Activated T-helper 9 cell treated with anti-CD3 and anti-CD28 coated beads, Interleukin-2, amount 50 U/mL, for 16 hours (primary cell): ENCODE data around the gene ZNF407.

Experiments used
- DNase-seq: peaks from one replicate; pipeline ENCODE4 v3.0.0-alpha.2; 2020; ENCODE audit warnings: low read depth

The ZNF407 gene

GRCh38 chr18:74626049-74626874 is 28.6 kb downstream of the ZNF407 start:
- no peak for DNase-seq

- DNase-seq = no peak
Measured at GRCh38 chr18:74630804-74631203, 33.1 kb downstream of the ZNF407 start.

DNA sequence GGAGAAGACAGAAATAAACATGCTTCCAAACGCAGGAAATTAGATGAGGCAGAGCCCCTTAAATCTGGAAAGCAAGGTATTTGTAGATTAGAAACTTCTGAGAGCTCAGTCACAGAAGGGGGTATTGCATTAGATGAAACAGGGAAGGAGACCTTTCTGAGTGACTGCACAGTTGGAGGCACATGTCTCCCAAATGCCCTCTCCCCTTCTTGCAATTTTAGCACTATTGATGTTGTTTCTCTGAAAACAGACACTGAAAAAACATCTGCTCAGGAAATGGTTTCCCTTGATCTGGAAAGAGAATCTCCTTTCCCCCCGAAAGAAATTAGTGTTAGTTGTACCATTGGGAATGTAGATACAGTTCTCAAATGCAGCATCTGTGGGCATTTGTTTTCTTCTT is 33.5 kb downstream of the ZNF407 start:
- DNase-seq = no peak

- no peak for DNase-seq
Measured at GRCh38 chr18:74631623-74632350, 34.1 kb downstream of the ZNF407 start.

GRCh38 chr18:74632351-74632679 is 34.6 kb downstream of the ZNF407 start:
- DNase-seq = no peak

GRCh38 chr18:74632856-74633255 is 35.2 kb downstream of the ZNF407 start:
- no peak for DNase-seq

DNA sequence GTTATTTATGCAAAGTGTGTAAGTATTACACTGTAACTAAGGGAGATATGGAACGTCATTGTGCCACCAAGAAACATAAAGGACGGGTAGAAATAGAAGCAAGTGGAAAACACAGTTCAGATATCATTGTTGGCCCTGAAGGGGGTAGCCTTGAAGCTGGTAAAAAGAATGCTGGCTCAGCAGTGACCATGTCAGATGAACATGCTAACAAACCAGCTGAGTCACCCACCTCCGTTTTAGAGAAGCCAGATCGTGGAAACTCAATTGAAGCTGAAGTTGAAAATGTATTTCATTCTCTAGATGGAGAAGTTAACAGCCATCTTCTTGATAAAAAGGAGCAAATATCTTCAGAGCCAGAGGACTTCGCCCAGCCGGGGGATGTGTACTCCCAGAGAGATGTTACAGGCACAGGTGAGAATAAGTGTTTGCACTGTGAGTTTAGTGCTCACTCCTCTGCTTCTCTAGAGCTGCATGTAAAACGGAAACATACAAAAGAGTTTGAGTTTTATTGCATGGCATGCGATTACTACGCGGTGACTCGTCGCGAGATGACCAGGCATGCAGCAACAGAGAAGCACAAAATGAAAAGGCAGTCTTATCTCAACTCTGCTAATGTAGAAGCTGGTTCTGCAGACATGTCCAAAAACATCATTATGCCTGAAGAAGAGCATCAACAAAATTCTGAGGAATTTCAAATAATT is 36.1 kb downstream of the ZNF407 start:
- DNase-seq = no peak

DNA sequence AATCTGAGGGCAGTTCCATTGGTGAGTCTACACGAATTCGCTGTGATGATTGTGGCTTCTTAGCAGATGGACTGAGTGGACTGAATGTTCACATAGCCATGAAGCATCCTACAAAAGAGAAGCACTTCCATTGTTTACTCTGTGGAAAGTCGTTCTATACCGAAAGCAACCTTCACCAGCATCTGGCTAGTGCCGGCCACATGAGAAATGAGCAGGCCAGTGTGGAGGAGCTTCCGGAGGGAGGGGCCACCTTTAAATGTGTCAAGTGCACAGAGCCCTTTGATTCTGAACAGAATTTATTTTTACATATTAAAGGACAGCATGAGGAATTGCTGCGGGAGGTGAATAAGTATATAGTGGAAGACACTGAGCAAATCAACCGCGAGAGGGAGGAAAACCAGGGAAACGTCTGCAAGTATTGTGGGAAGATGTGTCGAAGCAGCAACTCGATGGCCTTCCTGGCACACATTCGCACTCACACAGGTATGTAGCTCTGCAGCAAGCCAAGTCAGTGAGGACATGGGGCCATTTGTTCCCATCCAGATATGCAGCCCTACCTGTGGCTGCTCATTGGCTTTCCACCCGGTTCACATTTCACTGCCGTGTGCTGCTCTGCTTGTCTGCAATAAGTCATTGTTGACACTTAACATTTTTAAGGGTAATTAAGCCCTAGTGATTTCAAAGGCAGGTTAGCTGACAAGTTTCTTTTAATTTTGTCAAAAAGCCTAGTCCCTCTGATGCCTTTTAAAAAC is 37.7 kb downstream of the ZNF407 start:
- DNase-seq = no peak

DNA sequence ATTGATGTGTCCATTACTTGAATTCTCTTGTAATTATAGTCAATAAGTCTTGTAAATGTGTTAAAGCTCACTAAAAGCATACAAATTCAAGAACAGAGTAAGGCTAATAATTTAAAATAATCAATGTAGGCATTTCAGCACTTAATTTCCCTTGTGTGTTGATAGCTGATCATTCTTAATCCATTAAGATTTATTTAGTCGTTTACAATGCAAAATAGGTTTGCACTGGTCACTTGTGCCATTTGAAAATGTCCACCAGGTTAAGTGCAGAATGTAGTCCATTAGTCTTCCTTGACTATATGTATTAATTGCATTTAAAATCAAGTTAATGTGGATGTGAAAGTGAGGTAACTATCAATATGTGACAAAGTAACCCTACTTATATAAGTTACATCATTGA is 39.4 kb downstream of the ZNF407 start:
- no peak for DNase-seq

- no peak for DNase-seq
Measured at GRCh38 chr18:74638210-74638609, 40.5 kb downstream of the ZNF407 start.

- no peak for DNase-seq
Measured at GRCh38 chr18:74644713-74645112, 47.0 kb downstream of the ZNF407 start.

DNA sequence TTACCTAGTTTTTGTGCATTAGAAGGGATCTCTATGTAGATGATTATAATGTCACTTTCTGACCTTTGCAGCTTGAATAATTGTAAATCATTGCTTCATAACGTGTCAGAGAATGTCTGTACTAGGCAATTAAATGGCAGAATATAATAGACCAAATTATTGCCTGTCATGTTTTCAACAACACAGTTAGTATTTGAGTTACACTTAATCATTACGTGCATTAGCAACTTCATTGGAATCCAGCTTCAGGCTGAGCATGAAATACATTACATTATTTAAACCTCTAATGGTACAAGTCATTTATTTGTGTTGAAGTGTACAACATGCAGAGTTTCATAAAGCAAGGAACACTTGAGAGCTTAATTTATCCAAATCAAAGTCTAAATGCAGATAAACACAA is 48.0 kb downstream of the ZNF407 start:
- no peak for DNase-seq

GRCh38 chr18:74651327-74652128 is 53.9 kb downstream of the ZNF407 start:
- DNase-seq = no peak

GRCh38 chr18:74652392-74652988 is 54.8 kb downstream of the ZNF407 start:
- DNase-seq = no peak

DNA sequence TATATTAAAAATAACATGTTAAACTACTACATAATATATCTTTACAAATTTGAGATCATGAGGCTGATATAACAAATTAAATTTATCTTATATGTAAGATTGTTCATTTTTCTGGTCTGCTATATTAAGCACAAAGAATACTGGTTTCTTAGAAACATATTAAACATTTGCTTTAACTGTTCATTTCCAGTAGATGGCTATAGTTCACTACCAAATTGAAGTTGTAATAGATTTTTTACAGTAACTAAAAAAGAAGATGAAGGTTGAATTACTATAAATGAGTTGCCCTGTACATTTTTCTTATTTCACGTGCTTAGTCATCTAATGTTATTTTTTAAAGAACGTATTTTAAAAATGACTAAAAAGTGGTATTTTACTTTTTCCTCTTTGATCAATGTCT is 57.0 kb downstream of the ZNF407 start:
- DNase-seq = no peak

- no peak for DNase-seq
Measured at GRCh38 chr18:74661008-74661407, 63.3 kb downstream of the ZNF407 start.

GRCh38 chr18:74661691-74662090 is 64.0 kb downstream of the ZNF407 start:
- no peak for DNase-seq

DNA sequence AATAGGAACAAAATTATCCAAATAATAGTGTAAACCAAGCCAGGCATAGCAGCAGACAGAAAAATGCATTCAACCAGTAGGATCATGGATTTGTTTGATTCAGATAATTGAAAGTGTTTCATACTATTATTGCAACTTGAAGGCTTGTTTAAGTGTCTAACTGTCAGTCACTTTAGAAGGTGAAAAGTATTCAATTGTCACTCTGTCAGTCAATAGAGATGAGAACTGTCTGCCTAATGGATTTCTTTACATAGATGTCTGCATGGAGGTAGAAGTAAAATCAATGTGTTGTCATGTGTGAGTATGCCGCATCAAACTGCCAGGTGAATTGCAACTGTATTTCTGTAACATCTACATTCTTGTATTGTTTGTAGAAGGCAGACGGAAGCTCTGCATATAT is 65.0 kb downstream of the ZNF407 start:
- no peak for DNase-seq

GRCh38 chr18:74665346-74665745 is 67.7 kb downstream of the ZNF407 start:
- no peak for DNase-seq

DNA sequence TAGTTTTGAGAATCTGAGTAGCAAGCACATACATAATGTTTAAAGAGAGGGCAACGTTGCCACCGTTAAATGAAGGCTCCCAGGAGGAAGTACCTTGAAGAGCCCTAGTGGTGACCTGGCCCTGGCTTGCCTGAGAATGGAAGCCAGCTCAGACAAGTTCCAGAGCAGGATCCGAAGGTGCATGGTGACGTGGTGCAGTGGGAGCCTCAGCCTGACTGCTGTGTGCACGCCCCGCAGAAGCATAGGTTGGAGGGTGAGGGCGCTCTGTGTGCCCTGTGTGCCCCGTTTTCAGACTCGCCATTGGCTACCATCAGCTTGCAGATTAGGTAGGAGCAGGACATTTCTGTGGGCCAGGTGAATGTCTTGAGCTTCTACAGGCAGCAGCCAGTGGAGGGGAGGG is 68.2 kb downstream of the ZNF407 start:
- DNase-seq = no peak

- no peak for DNase-seq
Measured at GRCh38 chr18:74669136-74669798, 71.6 kb downstream of the ZNF407 start.
